Measurements from ENCODE around the gene NANOS2.
"Not testable (repeated sequence)": the region's sequence is repeated elsewhere in the genome, so short reads cannot be mapped to it uniquely, and the experiment has no call there.

NANOS2 gene

GRCh38 chr19:45874620-45874966 lies 40.0 kb downstream of the NANOS2 start:
- DNase-seq (ENCODE audit: low read depth): no peak

GRCh38 chr19:45873219-45873772 lies 41.3 kb downstream of the NANOS2 start:
- no peak for DNase-seq (ENCODE audit: low read depth)

- DNase-seq (ENCODE audit: low read depth): no peak
Observed at GRCh38 chr19:45872095-45872919, 42.3 kb downstream of the NANOS2 start.

- no peak for DNase-seq (ENCODE audit: low read depth)
Observed at GRCh38 chr19:45870798-45871197, 43.8 kb downstream of the NANOS2 start.

- DNase-seq (ENCODE audit: low read depth): not testable (repeated sequence)
Observed at GRCh38 chr19:45867241-45867640, 47.3 kb downstream of the NANOS2 start.

- no peak for DNase-seq (ENCODE audit: low read depth)
Observed at GRCh38 chr19:45866400-45867176, 48.0 kb downstream of the NANOS2 start.

GRCh38 chr19:45865269-45865948 lies 49.2 kb downstream of the NANOS2 start:
- DNase-seq (ENCODE audit: low read depth): no peak

GRCh38 chr19:45864629-45865082 lies 49.9 kb downstream of the NANOS2 start:
- DNase-seq (ENCODE audit: low read depth): no peak

GRCh38 chr19:45863840-45864628 lies 50.5 kb downstream of the NANOS2 start, which contains the start of gene FOXA3:
Gene FOXA3, plus strand, starts transcription at chr19:45864326. Its CDS starts 131 bp downstream, at chr19:45864457.
- peak; percentile 41 for DNase-seq (ENCODE audit: low read depth)

- no peak for DNase-seq (ENCODE audit: low read depth)
Observed at GRCh38 chr19:45863335-45863839, 51.2 kb downstream of the NANOS2 start.

Data from EH (cell line).